GM18505 (cell line): ENCODE results near the gene CDON.
A peak's percentile ranks its signal among the peaks of the same experiment; 100 is the strongest.

Experiments
- ATAC-seq: cut with Tn5 transposase; IDR thresholded peaks from one replicate; pipeline ENCODE4 v1.9.1; 2021; ENCODE audit not compliant: unreplicated experiment
- POLR2A ChIP-seq: IDR thresholded peaks from 4 replicates; pipeline ENCODE4 v1.6.1; 2011; ENCODE audit warnings: borderline replicate concordance; ENCODE audit not compliant: insufficient read depth, insufficient read length; ENCODE audit errors: extremely low read depth

Gene CDON

DNA sequence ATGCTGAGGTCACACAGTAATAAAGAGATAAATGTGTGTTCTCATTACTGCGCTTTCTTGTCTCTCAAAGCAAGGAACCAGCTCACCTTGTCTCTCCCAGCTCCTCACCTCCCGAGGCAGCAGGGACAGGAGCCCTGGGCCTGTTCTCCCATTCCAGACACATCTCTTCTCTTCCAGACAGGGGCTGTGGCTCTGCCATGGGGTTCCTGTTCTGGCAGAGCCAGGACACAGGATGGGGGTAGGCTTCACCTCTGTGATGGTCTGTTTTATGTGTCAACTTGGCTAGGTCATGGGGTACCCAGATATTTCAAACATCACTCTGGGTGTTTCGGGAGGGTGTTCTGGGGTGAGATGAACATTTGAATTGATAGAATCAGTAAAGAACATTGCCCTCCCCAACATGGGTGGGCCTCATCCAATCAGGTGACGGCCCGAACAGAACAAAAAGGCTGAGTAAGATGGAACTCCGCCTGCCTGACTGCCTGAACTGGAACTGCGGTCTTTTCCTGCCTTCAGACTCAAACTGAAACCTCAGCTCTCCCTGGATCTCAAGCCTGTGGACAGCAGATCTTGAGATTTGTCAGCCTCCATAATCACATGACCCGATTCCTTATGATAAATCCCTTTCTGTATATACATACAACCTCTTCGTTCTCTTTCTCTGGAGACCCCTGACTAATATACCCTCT is 118.9 kb downstream of the CDON start:
- ATAC-seq, result no peak
- no peak for TF ChIP-seq POLR2A

DNA sequence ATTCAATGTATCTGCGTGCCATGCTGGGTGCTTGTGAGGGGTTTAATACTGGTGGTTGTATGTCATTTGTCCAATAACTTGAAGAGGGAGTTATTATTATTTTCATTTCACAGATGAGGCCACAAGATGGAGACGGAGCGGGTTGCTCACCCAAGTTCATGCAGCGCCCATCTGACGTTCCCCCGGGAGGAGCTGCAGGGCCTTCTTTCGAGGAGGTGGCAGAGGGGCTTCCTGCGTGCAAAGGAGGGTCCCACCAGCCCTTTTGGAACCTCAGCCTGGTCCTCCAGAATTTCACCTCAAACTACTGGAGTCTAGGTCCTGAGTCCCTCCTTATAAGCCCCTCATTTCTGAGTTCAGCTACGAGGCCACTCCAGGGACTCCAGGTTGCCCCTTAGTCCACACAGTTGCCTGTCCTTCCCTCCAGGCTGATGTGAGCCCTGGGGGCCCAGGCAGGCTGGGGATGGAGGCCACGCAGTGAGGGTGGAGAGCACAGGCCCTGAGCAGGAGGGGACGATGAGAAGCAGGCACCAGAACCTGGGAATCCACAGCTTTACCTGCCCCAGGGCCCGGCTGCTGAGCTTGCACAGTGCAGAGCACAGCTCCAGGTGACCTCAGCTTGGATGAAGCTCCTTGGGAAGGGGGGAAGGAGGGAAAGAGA is 119.8 kb downstream of the CDON start:
- TF ChIP-seq POLR2A, result no peak
- no peak for ATAC-seq

DNA sequence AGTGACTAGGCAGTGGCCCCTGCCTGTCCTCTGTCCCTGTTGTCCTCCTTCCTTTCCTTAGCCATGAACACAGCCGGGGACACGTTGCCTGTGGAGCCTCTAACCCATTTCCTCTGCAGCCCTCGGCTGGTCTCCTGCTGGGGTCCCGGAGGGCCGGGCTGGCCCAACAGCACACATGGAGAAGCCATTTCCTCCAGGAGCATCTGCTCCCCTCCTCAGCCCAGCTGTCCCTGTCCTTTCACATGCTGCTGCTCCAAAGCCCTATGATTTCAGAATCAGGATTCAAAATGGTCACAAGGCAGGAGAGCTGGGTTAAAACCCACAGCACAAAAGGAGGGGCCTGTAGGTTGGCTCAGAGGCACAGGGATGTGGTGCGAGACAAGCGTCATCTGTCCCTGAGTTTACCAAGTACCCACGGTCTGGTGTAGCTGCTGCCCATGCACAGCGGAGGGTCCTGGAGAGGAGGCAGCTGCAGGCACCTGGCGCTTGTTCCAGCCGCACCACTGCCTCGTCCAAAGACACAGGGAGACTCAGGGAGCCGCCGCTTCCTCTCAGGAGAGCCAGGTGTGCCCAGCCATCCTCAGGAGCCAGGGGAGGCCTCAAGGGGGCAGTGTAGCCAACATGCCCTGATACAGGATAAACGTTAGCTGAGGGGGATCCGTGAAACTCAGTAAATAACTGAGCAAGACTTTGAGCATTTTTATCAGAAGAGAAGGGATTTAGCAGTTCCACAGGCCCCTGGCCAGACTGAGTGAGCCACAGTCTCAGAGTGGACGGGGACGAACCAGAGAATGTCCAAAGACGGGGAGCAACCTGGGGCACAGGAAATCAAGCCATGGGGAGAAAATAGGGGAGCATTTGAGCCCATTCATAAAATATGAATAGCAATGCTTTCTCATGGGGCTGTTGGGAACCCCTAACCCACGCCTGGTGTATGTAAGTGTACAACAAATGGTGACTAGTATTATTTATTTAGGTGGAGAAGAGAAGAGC is 120.8 kb downstream of the CDON start:
- no peak for TF ChIP-seq POLR2A
- peak; percentile 52 for ATAC-seq

DNA sequence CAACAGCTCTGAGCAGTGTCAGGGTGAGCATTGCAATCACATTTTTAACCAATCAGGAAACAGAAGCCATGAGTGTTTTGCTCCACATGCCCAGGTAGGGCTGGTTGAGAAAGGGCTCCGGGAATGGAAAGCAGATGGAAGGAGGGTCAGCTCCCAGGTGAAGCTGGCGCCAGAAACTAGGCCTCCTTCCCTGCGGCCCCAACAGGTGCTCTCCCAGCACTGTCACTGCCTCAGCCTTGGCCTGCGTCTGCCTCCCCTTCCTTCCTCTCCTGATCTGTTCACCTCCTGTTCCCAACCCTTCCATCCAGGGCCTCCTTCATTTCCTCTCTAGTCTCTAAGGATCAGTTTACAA is 121.4 kb downstream of the CDON start:
- no peak for TF ChIP-seq POLR2A
- no peak for ATAC-seq

DNA sequence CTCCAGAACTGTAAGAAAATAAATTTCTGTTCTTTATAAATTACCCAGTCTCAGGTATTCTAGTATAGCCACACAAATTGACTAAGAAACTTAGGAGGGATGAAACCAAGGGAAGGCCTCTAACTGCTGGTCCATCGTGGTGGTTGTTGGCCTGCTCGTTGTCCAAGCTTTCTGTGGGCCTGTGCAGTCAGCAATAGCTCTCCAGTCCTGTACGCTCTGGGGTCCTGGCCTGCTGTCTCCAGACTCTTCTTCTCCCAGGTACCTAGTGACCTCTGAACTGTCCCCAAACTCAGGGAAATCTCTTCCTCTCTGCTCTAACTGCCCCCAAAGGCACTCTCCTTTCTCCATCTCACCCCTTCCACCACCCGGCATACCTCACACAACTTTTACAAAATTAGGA is 122.5 kb downstream of the CDON start:
- no peak for ATAC-seq
- TF ChIP-seq POLR2A, result no peak

GRCh38 chr11:125939081-125939521 is 123.6 kb downstream of the CDON start:
- TF ChIP-seq POLR2A, result no peak

DNA sequence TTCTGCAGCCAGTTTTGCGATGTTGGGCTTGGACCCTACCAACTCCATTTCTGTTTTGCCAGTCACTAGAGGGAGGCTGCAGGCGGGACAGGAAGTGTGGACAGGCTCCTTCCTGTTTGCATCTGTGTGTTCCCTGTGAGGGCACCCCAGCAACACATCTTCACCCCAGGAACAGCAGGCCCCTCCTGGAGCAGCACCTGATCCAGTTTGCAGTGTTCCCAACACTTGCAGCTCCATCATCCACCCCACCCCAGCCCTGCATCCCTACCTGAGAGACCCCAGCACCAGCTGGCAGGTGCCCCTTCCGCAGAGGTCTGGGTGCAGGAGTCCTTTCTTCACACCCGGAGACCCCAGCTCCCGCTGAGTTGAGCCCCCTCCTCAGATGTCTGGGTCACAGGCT is 124.2 kb downstream of the CDON start:
- no peak for TF ChIP-seq POLR2A
- no peak for ATAC-seq

More at GRCh38 chr11:125939081-125939521, 123.6 kb downstream of the CDON start:
- no peak for ATAC-seq

- ATAC-seq, result no peak
- TF ChIP-seq POLR2A, result no peak
Observed at GRCh38 chr11:125935618-125936199, 127.0 kb downstream of the CDON start.

- no peak for ATAC-seq
- TF ChIP-seq POLR2A, result no peak
Observed at GRCh38 chr11:125935056-125935455, 127.6 kb downstream of the CDON start.

- no peak for ATAC-seq
- no peak for TF ChIP-seq POLR2A
Observed at GRCh38 chr11:125934473-125934872, 128.2 kb downstream of the CDON start.

DNA sequence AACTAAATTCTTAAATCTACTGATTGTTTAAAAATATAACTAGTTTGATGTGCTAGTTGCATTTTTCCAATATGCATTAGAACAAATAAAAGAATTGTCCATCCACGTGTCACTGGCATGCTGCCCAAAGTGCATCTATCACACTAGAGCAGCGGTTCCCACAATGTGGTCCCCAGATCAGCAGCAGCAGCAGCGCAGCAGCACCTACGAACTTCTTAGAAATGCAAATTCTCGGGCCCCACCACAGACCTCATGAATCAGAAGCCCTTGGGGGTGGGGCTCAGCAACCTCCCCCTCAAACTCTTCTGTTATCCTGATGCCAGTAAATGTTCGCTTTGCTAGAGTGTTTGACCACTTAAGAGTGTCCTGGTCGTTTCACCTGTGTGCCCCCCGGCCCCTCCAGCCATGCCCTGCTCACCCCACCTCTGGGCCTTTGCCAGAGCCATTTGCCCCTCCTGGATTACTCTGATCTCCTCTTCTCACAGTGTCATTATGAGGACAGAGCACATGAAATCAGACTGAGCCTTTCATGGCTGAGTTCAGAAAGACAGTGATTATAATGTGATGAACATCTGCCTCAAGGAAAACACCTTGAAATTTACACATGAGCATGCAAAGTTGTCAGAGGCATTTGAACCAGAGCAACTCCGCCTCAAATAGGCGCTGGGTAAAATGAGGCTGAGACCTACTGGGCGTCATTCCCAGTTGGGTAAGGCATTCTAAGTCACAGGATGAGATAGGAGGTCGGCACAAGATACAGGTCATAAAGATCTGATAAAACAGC is 129.4 kb downstream of the CDON start:
- ATAC-seq, result no peak
- no peak for TF ChIP-seq POLR2A

- ATAC-seq, result no peak
- TF ChIP-seq POLR2A, result no peak
Observed at GRCh38 chr11:125932301-125932700, 130.4 kb downstream of the CDON start.
